Neural progenitor cell (in vitro differentiated cells): ENCODE measurements around the gene TTYH2. TPM values are rescaled to one million over a fixed set of nuclear protein-coding genes. Genes with fewer than 3 reads are reported as not detected.

Source experiments
- DNase-seq: peaks from one replicate; pipeline ENCODE4 v3.0.0-alpha.2; 2016; ENCODE audit warnings: low spot score
- H2AFZ ChIP-seq: fragments of 200-600 bp; sonication (generic); replicated peaks from 2 replicates; pipeline ENCODE4 v1.6.1; 2016; ENCODE audit warnings: antibody characterized with exemption
- H3F3A ChIP-seq: fragments of 200-600 bp; sonication (generic); 2 replicates; pipeline ENCODE4 v1.6.1; 2016; ENCODE audit warnings: antibody characterized with exemption, low read depth
- H3K27ac ChIP-seq: fragments of 200-600 bp; sonication (generic); 2 replicates; pipeline ENCODE4 v1.5.1; 2016; ENCODE audit warnings: mild to moderate bottlenecking
- H3K27me3 ChIP-seq: fragments of 200-600 bp; sonication (generic); 2 replicates; pipeline ENCODE4 v1.6.1; 2016; ENCODE audit warnings: mild to moderate bottlenecking, moderate library complexity
- H3K36me3 ChIP-seq: fragments of 200-600 bp; sonication (generic); 2 replicates; pipeline ENCODE4 v1.5.1; 2016
- H3K4me1 ChIP-seq: fragments of 200-600 bp; sonication (generic); 2 replicates; pipeline ENCODE4 v1.6.1; 2016; ENCODE audit warnings: mixed run types
- H3K4me2 ChIP-seq: fragments of 200-600 bp; sonication (generic); 2 replicates; pipeline ENCODE4 v1.6.1; 2016
- H3K4me3 ChIP-seq: fragments of 200-600 bp; sonication (generic); 2 replicates; pipeline ENCODE4 v1.5.1; 2016
- H3K79me2 ChIP-seq: fragments of 200-600 bp; sonication (generic); 2 replicates; pipeline ENCODE4 v1.6.1; 2016; ENCODE audit warnings: low read depth
- H3K9ac ChIP-seq: fragments of 200-600 bp; sonication (generic); 2 replicates; pipeline ENCODE4 v1.6.1; 2016
- H3K9me3 ChIP-seq: fragments of 200-600 bp; sonication (generic); 2 replicates; pipeline ENCODE4 v1.5.1; 2016; ENCODE audit warnings: low read depth
- H4K20me1 ChIP-seq: fragments of 200-600 bp; sonication (generic); 2 replicates; pipeline ENCODE4 v1.6.1; 2016; ENCODE audit warnings: low read depth
- H3K27ac Mint-ChIP-seq: 3 replicates; pipeline ENCODE4 v1.8.0; 2021; ENCODE audit warnings: mixed read lengths
- H3K27me3 Mint-ChIP-seq: 2 replicates; pipeline ENCODE4 v1.8.0; 2022; ENCODE audit warnings: low read depth, mild to moderate bottlenecking, inconsistent platforms, moderate library complexity, mixed read lengths; ENCODE audit not compliant: insufficient read depth
- H3K36me3 Mint-ChIP-seq: 3 replicates; pipeline ENCODE4 v1.8.0; 2021; ENCODE audit warnings: mixed read lengths
- H3K4me1 Mint-ChIP-seq: 3 replicates; pipeline ENCODE4 v1.8.0; 2021; ENCODE audit warnings: mixed read lengths
- H3K4me3 Mint-ChIP-seq: 3 replicates; pipeline ENCODE4 v1.8.0; 2021; ENCODE audit warnings: mild to moderate bottlenecking, moderate library complexity, mixed read lengths
- H3K9me3 Mint-ChIP-seq: 3 replicates; pipeline ENCODE4 v1.8.0; 2020; ENCODE audit warnings: mixed read lengths
- CTCF ChIP-seq: fragments of 200-600 bp; sonication (generic); IDR thresholded peaks from 2 replicates; pipeline ENCODE4 v1.5.1; 2017; ENCODE audit warnings: antibody characterized with exemption, mild to moderate bottlenecking
- EZH2 ChIP-seq: fragments of 200-600 bp; sonication (generic); IDR thresholded peaks from 2 replicates; pipeline ENCODE4 v1.6.1; 2017; ENCODE audit warnings: antibody characterized with exemption, mild to moderate bottlenecking, moderate library complexity
- EZH2phosphoT487 ChIP-seq: fragments of 200-600 bp; sonication (generic); IDR thresholded peaks from 2 replicates; pipeline ENCODE4 v1.6.1; 2017; ENCODE audit warnings: antibody characterized with exemption
- total RNA-seq: library from RNA; depleted of rRNA; stranded (reverse); fragments of >200 nt; gene quantifications from 2 replicates; pipeline ENCODE4 v1.2.3, GENCODE V29; 2015; ENCODE audit warnings: low replicate concordance

The TTYH2 gene
- total RNA-seq, 1 donor from 2014 or later = 5.8 TPM

DNA sequence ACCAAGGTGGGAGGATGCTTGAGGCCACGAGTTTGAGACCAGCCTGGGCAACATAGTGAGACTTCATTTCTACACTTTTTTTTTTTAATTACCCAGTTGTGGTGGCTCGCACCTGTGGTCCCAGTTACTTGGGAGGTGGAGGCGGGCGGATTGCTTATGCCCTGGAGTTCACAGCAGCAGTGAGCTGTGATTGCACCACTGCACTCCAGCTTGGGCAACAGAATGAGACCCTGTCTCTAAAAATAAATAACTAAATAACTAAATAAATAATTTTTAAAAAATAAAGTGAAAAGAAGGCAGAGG is 70.0 kb downstream of the TTYH2 start:
- Histone ChIP-seq H3K4me1 (peaks cover 5% of the 10 kb centered on the region), H3K9me3 (no peaks in the 10 kb centered on the region), H3K79me2 (no peaks in the 10 kb centered on the region), H3K4me3 (no peak overlapping the region), H3K36me3 (no peaks in the 10 kb centered on the region), H3K9ac (no peak overlapping the region), H3F3A (no peaks in the 10 kb centered on the region), H3K4me2 (no peak overlapping the region), H3K27ac (no peak overlapping the region), H3K27me3 (peaks cover 5% of the 10 kb centered on the region), H2AFZ (no peak overlapping the region), H4K20me1 (no peaks in the 10 kb centered on the region)
- TF ChIP-seq EZH2 = no peak
- TF ChIP-seq EZH2phosphoT487 = no peak
- no peak for TF ChIP-seq CTCF
- Mint-ChIP-seq H3K4me3 (no peak overlapping the region), H3K36me3 (no peaks in the 10 kb centered on the region), H3K27me3 (peaks cover 11% of the 10 kb centered on the region), H3K27ac (no peak overlapping the region), H3K4me1 (peaks cover 12% of the 10 kb centered on the region), H3K9me3 (no peaks in the 10 kb centered on the region)
- no peak for DNase-seq

- H3K27ac Mint-ChIP-seq = no peak overlapping the region
- Histone ChIP-seq H3K27ac (no peak overlapping the region), H2AFZ (no peak overlapping the region), H3K9ac (no peak overlapping the region), H3F3A (no peaks in the 10 kb centered on the region), H4K20me1 (no peaks in the 10 kb centered on the region), H3K79me2 (no peaks in the 10 kb centered on the region), H3K4me3 (no peak overlapping the region), H3K4me2 (no peak overlapping the region), H3K4me1 (peaks cover 5% of the 10 kb centered on the region), H3K9me3 (no peaks in the 10 kb centered on the region), H3K36me3 (no peaks in the 10 kb centered on the region), H3K27me3 (peaks cover 5% of the 10 kb centered on the region)
- H3K9me3 Mint-ChIP-seq = no peaks in the 10 kb centered on the region
- TF ChIP-seq EZH2 = no peak
- no peaks in the 10 kb centered on the region for H3K36me3 Mint-ChIP-seq
- H3K4me1 Mint-ChIP-seq = peaks cover 15% of the 10 kb centered on the region
- no peak overlapping the region for H3K4me3 Mint-ChIP-seq
- no peak for DNase-seq
- peaks cover 10% of the 10 kb centered on the region for H3K27me3 Mint-ChIP-seq
These were observed 73.7 kb downstream of the TTYH2 start for GRCh38 chr17:74287031-74287602.

DNA sequence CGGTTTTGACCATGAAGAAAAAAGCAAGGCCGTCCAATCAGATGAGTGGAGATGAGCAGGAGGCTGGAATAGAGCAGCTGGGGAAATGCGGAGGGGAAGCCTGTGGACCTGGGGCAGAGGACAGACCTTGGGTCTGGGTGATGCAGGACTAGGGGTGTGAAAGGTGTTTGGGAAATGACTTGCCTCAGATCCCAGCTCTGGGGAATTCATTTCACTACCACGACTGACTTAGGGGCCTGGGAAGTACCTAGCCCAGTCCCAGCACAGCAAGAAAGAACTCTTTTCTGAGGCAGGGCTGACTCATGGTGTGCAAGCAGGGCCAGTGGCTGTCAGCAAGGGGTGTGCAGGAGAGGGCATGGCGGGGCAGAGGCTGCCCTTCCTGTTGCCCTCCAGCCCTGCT is 75.4 kb downstream of the TTYH2 start:
- Histone ChIP-seq H3K9me3 (no peaks in the 10 kb centered on the region), H3K4me2 (no peak overlapping the region), H3K9ac (no peak overlapping the region), H3K27ac (no peak overlapping the region), H3K4me1 (peaks cover 5% of the 10 kb centered on the region), H3K4me3 (no peak overlapping the region), H3K79me2 (no peaks in the 10 kb centered on the region), H4K20me1 (no peaks in the 10 kb centered on the region), H3K36me3 (no peaks in the 10 kb centered on the region), H3F3A (no peaks in the 10 kb centered on the region), H2AFZ (no peak overlapping the region), H3K27me3 (peaks cover 5% of the 10 kb centered on the region)
- Mint-ChIP-seq H3K36me3 (no peaks in the 10 kb centered on the region), H3K4me1 (peaks cover 15% of the 10 kb centered on the region), H3K9me3 (peaks cover 3% of the 10 kb centered on the region), H3K4me3 (no peak overlapping the region), H3K27ac (no peak overlapping the region), H3K27me3 (peaks cover 10% of the 10 kb centered on the region)
- no peak for DNase-seq
- TF ChIP-seq EZH2phosphoT487 = no peak
- TF ChIP-seq EZH2 = no peak
- TF ChIP-seq CTCF = no peak

GRCh38 chr17:74289688-74290087 is 76.3 kb downstream of the TTYH2 start:
- Histone ChIP-seq H2AFZ (no peak overlapping the region), H3K27ac (no peak overlapping the region), H3K9me3 (no peaks in the 10 kb centered on the region), H3K27me3 (peaks cover 5% of the 10 kb centered on the region), H3K4me1 (peaks cover 5% of the 10 kb centered on the region), H3K4me2 (no peak overlapping the region), H3K36me3 (no peaks in the 10 kb centered on the region), H3K4me3 (no peak overlapping the region), H3K79me2 (no peaks in the 10 kb centered on the region), H3K9ac (no peak overlapping the region), H4K20me1 (no peaks in the 10 kb centered on the region), H3F3A (no peaks in the 10 kb centered on the region)
- Mint-ChIP-seq H3K36me3 (no peaks in the 10 kb centered on the region), H3K27me3 (peaks cover 13% of the 10 kb centered on the region), H3K9me3 (peaks cover 6% of the 10 kb centered on the region), H3K27ac (no peak overlapping the region), H3K4me3 (no peak overlapping the region), H3K4me1 (peaks cover 13% of the 10 kb centered on the region)
- TF ChIP-seq CTCF (no peak), EZH2 (no peak), EZH2phosphoT487 (no peak)
- no peak for DNase-seq
